Caco-2 (cell line): Measurements from ENCODE around the gene TAPBP. TPM values are rescaled to one million over a fixed set of nuclear protein-coding genes. Genes with fewer than 3 reads are reported as not detected.
A peak's percentile ranks its signal among the peaks of the same experiment; 100 is the strongest.
"Not testable (repeated sequence)": the region's sequence is repeated elsewhere in the genome, so short reads cannot be mapped to it uniquely, and the experiment has no call there.

Source experiments
- BruUV-seq: library from RNA; stranded (reverse); fragments of 400-500 nt; replicated peaks from 2 replicates; lab custom pipeline; 2021; lab: Mats Ljungman, UMichigan
- CTCF ChIA-PET: fragments of 300-600 bp; sonication (Branson Sonifier 250); formaldehyde crosslinking; loops from one replicate; lab custom pipeline; 2022; ENCODE audit warnings: antibody characterized with exemption; lab: Charles Lee
- POLR2A ChIA-PET: fragments of 300-600 bp; sonication (Branson Sonifier 250); formaldehyde crosslinking; loops from one replicate; lab custom pipeline; 2022; ENCODE audit warnings: antibody characterized with exemption; lab: Charles Lee
- DNase-seq, 2 experiments: peaks; one replicate each; pipeline versions ENCODE4 v3.0.0 to v3.0.0-alpha.2; 2020 to 2022
- H3K27me3 ChIP-seq: replicated peaks from 2 replicates; pipeline ENCODE4 v1.6.0; 2011; ENCODE audit warnings: low read length; ENCODE audit not compliant: control insufficient read depth, insufficient read depth
- H3K36me3 ChIP-seq: 2 replicates; pipeline ENCODE4 v1.5.1; 2011; ENCODE audit warnings: low read length; ENCODE audit not compliant: control insufficient read depth, insufficient read depth
- H3K4me1 ChIP-seq: fragments of 250-450 bp; sonication (Bioruptor Pico); 2 replicates; pipeline ENCODE4 v1.5.1; 2020; ENCODE audit warnings: mild to moderate bottlenecking
- H3K4me3 ChIP-seq: 2 replicates; pipeline ENCODE4 v1.5.1; 2011; ENCODE audit warnings: low read depth, mild to moderate bottlenecking, control low read depth, low read length
- H3K9me3 ChIP-seq: fragments of 250-450 bp; sonication (Bioruptor Pico); 2 replicates; pipeline ENCODE4 v1.5.1; 2020; ENCODE audit warnings: mild to moderate bottlenecking, moderate library complexity
- H3K27ac Mint-ChIP-seq: one replicate; pipeline ENCODE4 v1.8.0; 2022; ENCODE audit warnings: mixed read lengths; ENCODE audit not compliant: unreplicated experiment
- H3K27me3 Mint-ChIP-seq: one replicate; pipeline ENCODE4 v1.8.0; 2022; ENCODE audit warnings: mixed read lengths; ENCODE audit not compliant: insufficient read depth, unreplicated experiment
- H3K36me3 Mint-ChIP-seq: one replicate; pipeline ENCODE4 v1.8.0; 2022; ENCODE audit warnings: mild to moderate bottlenecking, mixed read lengths; ENCODE audit not compliant: insufficient read depth, unreplicated experiment
- H3K4me1 Mint-ChIP-seq: one replicate; pipeline ENCODE4 v1.8.0; 2022; ENCODE audit warnings: low read depth, mixed read lengths; ENCODE audit not compliant: unreplicated experiment
- H3K4me3 Mint-ChIP-seq: one replicate; pipeline ENCODE4 v1.8.0; 2022; ENCODE audit warnings: mild to moderate bottlenecking, moderate library complexity, mixed read lengths; ENCODE audit not compliant: unreplicated experiment
- H3K9me3 Mint-ChIP-seq: one replicate; pipeline ENCODE4 v1.8.0; 2022; ENCODE audit warnings: mixed read lengths; ENCODE audit not compliant: unreplicated experiment
- CTCF ChIP-seq, 2 experiments: fragments of 200-600 bp in 1 of 2; IDR thresholded peaks; 1 replicate in 1 of 2; 2 replicates in 1 of 2; pipeline versions ENCODE4 v1.5.1 to v1.8.0; 2011 to 2022; ENCODE audit warnings: antibody characterized with exemption in 1 of 2, control low read depth in 1 of 2, inconsistent platforms in 1 of 2, low read depth in 1 of 2, low read length in 1 of 2, mild to moderate bottlenecking in 1 of 2, moderate library complexity in 1 of 2; ENCODE audit not compliant: insufficient read depth in 1 of 2, severe bottlenecking in 1 of 2, unreplicated experiment in 1 of 2
- intact Hi-C: fragments of 100-400 bp; cut with micrococcal nuclease; formaldehyde crosslinking; loops from one replicate; pipeline ENCODE4 v1.10.0; 2022; ENCODE audit not compliant: unreplicated experiment
- total RNA-seq: library from RNA; stranded (reverse); gene quantifications from 2 replicates; pipeline ENCODE4 v1.2.3, GENCODE V29; 2022

Gene TAPBP
- total RNA-seq, 1 experiment from 2014 or later, result 36.7 TPM

GRCh38 chr6:33276864-33277662, 36.8 kb downstream of the TAPBP start, which contains the start of gene B3GALT4:
TSS of gene B3GALT4 (plus strand) at chr6:33277123. CDS start at chr6:33277420, 297 bp downstream.
- DNase-seq, result peak in 1 of 2 experiments; percentile 55
- no TSS peak for BruUV-seq
- peaks cover 86% of the 10 kb centered on the region for H3K36me3 Mint-ChIP-seq

GRCh38 chr6:33276581-33276863, 37.4 kb downstream of the TAPBP start:
- POLR2A ChIA-PET, result interaction anchor here (3.0 kb wide), 1 partner anchor 13 kb away, joined by 10 read pairs; the partner anchor contains the start of genes PFDN6 and WDR46
- H3K36me3 ChIP-seq, result peaks cover 9% of the 10 kb centered on the region
- H3K4me1 ChIP-seq, result peaks cover 18% of the 10 kb centered on the region
- TF ChIP-seq CTCF (IDR thresholded peaks at IDR 0.05; ENCODE audit: insufficient read depth in 1 of 2, low read depth in 1 of 2, low read length in 1 of 2, severe bottlenecking in 1 of 2, unreplicated experiment in 1 of 2), result no peak
- BruUV-seq, result no TSS peak
- Mint-ChIP-seq H3K4me1 (peaks cover 18% of the 10 kb centered on the region), H3K27me3 (no peaks in the 10 kb centered on the region), H3K4me3 (peak overlapping the region; percentile 56), H3K27ac (peak overlapping the region; percentile 18), H3K36me3 (peaks cover 91% of the 10 kb centered on the region), H3K9me3 (no peaks in the 10 kb centered on the region)
- intact Hi-C loops, result no loop called here
- H3K4me3 ChIP-seq, result no peak overlapping the region
- CTCF ChIA-PET, result interaction anchor here (0.6 to 1.9 kb wide), 2 partner anchors 12 to 236 kb away, joined by 6 to 8 read pairs; partner anchors contain the start of genes PFDN6 and WDR46
- DNase-seq, result no peak
- no peaks in the 10 kb centered on the region for H3K9me3 ChIP-seq
- no peaks in the 10 kb centered on the region for H3K27me3 ChIP-seq

More at GRCh38 chr6:33276864-33277662, 36.8 kb downstream of the TAPBP start, which contains the start of gene B3GALT4:
- peaks cover 18% of the 10 kb centered on the region for H3K4me1 ChIP-seq
- no peak within 1 kb of the TSS for H3K4me3 ChIP-seq
- Mint-ChIP-seq H3K4me1 (peaks cover 18% of the 10 kb centered on the region), H3K4me3 (peak within 1 kb of the TSS; percentile 56), H3K27ac (peak within 1 kb of the TSS; percentile 18), H3K9me3 (no peaks in the 10 kb centered on the region), H3K27me3 (no peaks in the 10 kb centered on the region)
- H3K36me3 ChIP-seq, result peaks cover 9% of the 10 kb centered on the region
- CTCF ChIA-PET, result interaction anchor here (1.0 to 1.9 kb wide), 3 partner anchors 12 to 130 kb away, joined by 4 to 8 read pairs (median 4); partner anchors contain the start of genes PFDN6 and WDR46
- POLR2A ChIA-PET, result interaction anchor here (0.6 to 3.0 kb wide), 3 partner anchors 12 to 631 kb away, joined by 3 to 10 read pairs (median 3); partner anchors contain the start of genes PFDN6 and WDR46
- H3K27me3 ChIP-seq, result no peaks in the 10 kb centered on the region
- intact Hi-C loops, result no loop called here
- TF ChIP-seq CTCF (IDR thresholded peaks at IDR 0.05; ENCODE audit: insufficient read depth in 1 of 2, low read depth in 1 of 2, low read length in 1 of 2, severe bottlenecking in 1 of 2, unreplicated experiment in 1 of 2), result peak; percentile 10 to 44
- no peaks in the 10 kb centered on the region for H3K9me3 ChIP-seq

GRCh38 chr6:33275795-33276580, 37.9 kb downstream of the TAPBP start:
- intact Hi-C loops, H3K27me3 ChIP-seq, H3K4me3 ChIP-seq, H3K27me3 Mint-ChIP-seq, DNase-seq, H3K9me3 Mint-ChIP-seq, BruUV-seq, H3K9me3 ChIP-seq, H3K36me3 ChIP-seq: not testable (repeated sequence)
- H3K27ac Mint-ChIP-seq, result peak overlapping the region; percentile 18
- ChIA-PET CTCF (interaction anchor here (0.6 kb wide), 1 partner anchor 236 kb away, joined by 6 read pairs; no protein-coding TSS in a partner anchor), POLR2A (interaction anchor here (3.0 kb wide), 1 partner anchor 13 kb away, joined by 10 read pairs; the partner anchor contains the start of genes PFDN6 and WDR46)
- peaks cover 95% of the 10 kb centered on the region for H3K36me3 Mint-ChIP-seq
- H3K4me3 Mint-ChIP-seq, result peak overlapping the region; percentile 56
- H3K4me1 Mint-ChIP-seq, result peaks cover 18% of the 10 kb centered on the region
- peaks cover 18% of the 10 kb centered on the region for H3K4me1 ChIP-seq
